GM12875 (cell line): ENCODE results near the gene MBD3L2.
"Not testable (repeated sequence)": the region's sequence is repeated elsewhere in the genome, so short reads cannot be mapped to it uniquely, and the experiment has no call there.

ENCODE experiments used
- H3K4me3 ChIP-seq: one replicate; pipeline ENCODE4 v1.5.1; 2011; ENCODE audit warnings: low read depth, low read length, control low read depth
- CTCF ChIP-seq: IDR thresholded peaks from 2 replicates; pipeline ENCODE4 v1.5.1; 2011; ENCODE audit warnings: low read depth, mild to moderate bottlenecking, control low read depth, inconsistent platforms, low read length, moderate library complexity, borderline replicate concordance; ENCODE audit not compliant: insufficient read depth

Gene MBD3L2

GRCh38 chr19:7049021-7049420 lies at the start of gene MBD3L2:
MBD3L2 (plus strand) TSS chr19:7049321; CDS start chr19:7049374, 53 bp downstream.
- not testable (repeated sequence) for H3K4me3 ChIP-seq

DNA sequence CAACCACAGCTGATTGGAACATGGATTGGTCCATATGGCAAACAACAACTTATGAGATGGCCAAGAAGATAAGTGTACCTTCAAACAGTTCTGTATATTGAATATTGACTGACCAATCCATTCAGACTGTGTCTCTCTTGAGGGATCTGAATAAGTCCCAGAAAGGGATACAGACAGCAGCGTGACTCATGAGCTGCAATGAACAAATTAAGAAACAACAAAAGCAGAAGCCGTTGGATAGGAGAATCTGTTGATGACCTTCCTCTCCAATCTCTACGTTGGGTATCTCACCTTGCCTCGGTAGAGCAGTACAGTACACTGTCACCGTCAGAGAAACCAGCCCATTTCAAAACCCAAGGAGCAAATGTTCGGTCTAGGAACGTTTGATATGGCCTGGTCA lies 49.2 kb upstream of the MBD3L2 start:
- TF ChIP-seq CTCF, result no peak
- H3K4me3 ChIP-seq, result no peak overlapping the region

- no peak for TF ChIP-seq CTCF
Observed at GRCh38 chr19:7000333-7000732, 48.8 kb upstream of the MBD3L2 start.

GRCh38 chr19:7000816-7001215 lies 48.3 kb upstream of the MBD3L2 start:
- TF ChIP-seq CTCF, result no peak
- H3K4me3 ChIP-seq, result no peak overlapping the region

More at GRCh38 chr19:7000333-7000732, 48.8 kb upstream of the MBD3L2 start:
- H3K4me3 ChIP-seq, result no peak overlapping the region

GRCh38 chr19:7004313-7004931 lies 44.7 kb upstream of the MBD3L2 start:
- TF ChIP-seq CTCF, result no peak
- no peak overlapping the region for H3K4me3 ChIP-seq

DNA sequence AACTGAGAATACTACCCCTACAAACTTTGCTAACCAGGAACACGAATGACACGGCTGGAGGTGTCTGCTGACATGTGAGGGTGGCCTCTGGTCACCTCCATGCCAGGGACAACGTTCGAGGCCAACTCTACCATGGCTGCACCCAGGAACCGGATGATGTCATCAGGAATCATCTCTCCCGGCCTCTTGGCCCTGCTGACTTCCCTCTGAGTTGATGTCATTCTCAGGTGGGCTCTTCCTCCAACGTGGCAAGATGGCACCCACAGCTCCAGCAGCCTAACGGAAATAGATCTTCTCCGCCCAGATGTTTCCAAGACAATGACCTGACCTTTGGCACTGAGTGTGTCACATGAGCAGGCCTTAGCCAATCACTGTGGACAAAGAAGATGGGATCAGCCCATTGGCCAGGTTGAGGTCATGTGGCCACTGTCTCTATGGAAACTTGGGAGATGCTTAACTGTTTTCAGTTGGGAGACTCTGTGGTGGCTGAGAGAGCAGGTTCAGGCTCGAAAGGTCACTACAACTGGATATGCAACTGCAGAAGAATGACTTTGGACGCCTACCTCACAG lies 42.9 kb upstream of the MBD3L2 start:
- no peak overlapping the region for H3K4me3 ChIP-seq
- no peak for TF ChIP-seq CTCF

DNA sequence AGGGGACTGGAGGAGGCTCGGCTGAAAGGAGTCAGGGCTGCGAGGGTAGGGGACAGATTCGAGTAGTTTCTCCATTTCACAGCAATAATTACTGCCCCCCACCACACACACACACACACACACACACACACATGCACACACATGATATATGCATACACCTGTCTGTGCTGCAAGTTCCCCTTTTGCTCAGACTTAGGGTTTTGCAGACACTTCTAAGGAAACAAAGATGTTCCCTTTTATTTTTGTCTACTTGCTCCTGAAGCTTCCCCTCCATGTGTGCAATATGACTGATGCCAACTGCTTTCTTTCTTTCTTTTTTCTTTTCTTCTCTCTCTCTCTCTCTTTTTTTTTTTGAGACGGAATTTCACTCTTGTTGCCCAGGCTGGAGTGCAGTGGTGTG lies 41.3 kb upstream of the MBD3L2 start:
- no peak overlapping the region for H3K4me3 ChIP-seq
- no peak for TF ChIP-seq CTCF
